ENCODE data around the gene PREB.
A peak's percentile ranks its signal among the peaks of the same experiment; 100 is the strongest.

The PREB gene

DNA sequence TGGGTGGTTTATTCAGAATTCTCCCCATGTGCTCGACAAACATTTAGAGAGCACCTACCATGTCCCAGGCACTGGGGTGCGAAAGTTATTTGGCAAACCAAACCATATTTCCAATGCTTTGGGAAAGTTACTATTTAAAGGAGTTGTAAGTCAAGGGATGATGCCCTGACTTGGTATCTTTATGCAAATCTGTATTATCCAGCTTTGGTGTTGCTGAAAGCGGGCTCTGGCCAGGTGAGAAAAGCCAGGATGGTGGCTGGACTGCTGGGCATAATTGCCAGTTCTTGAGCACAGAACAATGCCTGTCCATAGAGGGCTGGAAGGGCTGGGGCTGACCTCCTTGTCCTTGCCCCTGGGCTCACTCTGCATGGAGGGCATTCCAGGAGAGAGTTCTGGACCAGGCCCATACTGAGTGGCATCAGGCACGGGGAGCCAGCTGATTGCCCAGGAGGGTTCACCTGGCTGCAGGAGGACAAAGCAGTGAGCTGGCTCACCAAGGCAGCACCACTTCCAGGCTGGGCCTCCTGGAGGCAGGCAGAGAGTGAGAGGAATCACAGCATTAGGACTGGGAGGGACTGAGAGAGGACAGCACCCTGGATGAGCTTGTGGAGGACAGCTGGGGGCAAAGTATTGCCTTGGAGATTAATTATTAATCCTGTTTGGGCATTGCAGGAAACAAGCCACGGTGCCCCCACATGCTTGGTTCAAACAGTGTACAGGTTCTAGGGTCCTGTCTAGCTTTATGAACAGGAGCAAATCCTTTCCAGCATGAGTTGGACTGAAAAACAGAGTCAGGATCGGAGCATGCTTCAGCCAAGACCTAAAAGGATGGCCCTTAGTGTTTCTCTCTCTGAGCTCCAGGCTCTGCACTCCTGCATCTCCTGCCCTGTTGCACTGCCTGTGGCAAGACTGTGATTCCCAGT is 40.7 kb downstream of the PREB start:
- no peak for DNase-seq

DNA sequence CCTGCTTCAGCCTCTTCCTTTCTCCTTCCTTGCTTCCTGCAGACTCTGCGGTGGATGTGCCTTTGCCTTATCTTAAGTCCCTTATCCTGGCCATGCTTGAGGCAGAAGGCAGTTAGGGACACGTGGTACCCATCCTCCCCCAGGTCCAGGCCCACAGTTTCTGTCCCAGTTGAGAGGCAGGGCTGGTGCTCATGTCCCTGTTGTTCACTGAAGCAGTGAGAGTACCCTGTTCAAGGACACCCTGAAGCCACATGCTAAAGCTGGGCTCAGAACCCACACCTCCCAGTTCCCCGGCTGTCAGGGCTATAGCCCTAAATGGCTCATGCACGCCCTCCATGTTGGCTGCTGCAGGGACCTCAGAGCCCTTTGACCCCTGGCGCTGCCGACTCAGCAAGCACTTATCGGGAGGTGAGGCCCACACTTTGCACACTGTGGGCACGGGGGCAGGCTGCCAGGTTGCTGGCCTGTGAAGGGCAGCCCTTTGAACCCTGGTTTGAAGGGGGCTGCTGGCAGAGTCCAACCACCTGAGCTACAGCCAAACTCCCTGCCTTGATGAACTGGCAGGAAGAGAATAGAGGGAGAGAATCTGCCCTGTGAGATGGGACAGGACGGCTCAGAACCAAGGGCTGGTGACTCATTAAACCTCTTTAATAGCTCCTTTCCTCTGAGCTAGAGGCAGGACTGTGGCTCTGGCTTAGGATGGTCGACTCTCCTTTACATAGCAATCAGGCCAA is 41.6 kb downstream of the PREB start:
- DNase-seq = no peak

DNA sequence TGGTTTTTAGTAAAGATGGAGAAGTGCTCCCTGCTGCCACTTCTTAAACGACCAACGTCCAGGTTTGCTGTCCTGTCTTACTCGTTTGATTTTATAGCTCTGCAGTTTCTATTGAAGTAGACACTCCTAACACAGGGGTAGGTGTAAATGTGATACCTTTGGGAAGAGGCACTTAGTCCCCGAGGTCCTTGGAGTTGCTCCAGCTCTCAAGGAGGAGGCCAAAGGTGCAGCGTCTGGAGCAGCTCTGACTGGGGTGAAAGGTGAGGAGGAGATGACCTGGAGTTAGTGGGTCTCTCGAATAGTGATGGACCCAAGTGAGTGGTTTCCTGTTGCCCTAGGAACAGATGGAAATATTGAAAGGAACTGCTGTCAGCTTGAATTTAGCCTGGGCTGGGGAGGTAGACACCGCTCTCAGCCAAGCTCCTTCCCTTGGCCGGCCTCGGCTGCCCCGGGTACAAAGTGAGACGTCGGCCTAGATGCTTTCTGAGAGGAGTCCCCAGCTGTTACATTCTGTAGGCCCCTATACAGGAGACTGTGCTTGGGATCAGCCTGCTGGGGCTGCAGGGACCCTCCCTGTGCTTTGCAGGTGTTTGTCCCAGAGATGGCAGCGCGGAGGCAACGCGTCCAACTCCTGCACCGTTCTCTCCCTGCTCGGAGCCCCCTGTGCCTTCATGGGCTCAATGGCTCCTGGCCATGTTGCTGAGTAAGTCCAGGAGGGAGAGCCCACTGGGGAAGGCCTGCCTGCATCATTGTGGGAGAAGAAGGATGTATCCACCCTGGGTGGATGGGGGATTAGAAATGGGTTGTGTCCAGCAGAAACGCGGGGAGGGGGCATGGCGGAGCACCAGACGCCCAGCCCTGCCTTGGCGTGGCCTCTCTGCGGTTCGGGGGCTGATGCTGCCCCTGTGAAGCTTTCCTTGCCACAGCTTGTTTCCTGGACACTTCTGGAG is 42.4 kb downstream of the PREB start:
- DNase-seq = no peak

DNA sequence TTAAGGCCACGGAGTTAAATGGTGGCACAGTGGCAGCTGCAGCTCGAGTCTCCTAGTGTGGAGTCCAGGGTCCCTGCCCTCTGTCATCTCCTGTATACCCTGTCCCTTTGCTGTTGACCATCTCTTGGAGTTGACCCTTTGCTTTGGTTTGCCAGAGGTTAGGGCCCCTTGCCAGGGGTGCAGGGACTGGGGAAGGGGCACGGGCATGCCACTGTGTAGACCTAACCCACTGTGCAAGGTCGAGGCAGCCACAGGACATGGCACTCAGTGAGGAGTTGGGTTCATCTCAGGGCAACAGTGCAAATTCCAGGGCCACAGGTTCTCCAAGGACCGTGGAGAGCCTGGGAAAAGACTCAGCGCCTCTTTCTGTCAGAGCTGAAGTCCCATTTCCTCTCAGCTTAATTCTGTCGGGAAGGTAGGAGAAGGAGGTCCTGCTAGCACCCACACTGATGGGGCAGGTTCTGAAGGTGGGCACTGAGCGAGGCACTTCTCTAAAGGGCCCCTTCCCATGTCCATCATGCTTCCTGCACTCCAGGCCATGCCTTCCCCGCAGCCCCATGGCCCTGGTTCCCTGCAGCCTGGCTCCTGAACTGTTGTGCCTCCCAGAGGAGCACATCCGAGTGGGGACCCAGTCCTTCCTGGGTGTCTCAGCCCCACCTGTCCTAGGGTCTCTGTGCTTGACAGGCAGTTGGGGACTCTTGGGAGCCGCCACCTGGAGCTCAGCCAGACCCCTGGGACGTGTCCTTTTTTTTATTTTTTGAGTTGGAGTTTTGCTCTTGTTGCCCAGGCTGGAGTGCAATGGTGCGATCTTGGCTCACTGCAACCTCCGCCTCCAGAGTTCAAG is 45.1 kb downstream of the PREB start:
- DNase-seq = no peak

DNA sequence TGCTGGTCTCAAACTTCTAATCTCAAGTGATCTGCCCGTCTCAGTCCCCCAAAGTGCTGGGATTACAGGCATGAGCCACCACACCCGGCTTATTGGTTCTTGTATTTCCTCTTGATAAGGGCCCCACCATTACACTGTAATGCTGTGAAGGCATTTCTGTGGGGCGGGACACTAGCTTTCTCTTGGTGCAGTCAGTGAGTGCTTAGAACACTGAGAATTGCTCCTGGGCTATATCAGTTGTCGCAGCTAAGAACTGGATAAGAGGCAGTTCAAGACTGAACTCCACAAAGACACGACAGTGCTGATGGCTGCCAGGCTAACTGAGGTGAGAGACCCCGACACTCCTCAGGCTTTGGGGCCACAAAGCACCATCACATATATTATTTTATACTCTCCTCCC is 45.8 kb downstream of the PREB start:
- DNase-seq = no peak

DNA sequence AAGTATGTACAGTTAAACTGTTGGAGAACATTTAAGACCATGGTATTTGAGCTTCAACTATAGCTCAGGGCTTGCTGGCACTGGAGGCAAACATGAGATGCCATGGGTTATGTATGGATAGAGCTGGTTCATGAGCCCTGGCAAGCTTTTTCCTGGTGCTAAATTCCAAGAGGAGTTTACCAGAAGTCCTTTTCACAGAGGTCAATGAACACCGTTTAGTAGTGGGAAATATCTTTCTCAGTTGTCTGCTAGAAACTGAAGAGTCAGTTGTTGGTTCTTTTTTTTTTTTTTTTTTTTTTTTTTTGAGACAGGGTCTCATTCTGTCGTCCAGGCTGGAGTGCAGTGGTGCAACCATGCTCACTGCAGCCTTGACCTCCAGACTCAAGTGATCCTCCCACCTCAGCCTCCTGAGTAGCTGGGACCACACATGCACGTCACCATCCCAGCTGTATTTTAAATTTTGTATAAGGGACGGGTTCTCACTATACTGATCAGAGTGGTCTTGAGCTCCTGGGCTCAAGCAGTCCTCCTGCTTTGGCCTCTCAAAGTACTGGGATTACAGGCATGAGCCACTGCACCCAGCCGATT is 46.5 kb downstream of the PREB start:
- no peak for DNase-seq

DNA sequence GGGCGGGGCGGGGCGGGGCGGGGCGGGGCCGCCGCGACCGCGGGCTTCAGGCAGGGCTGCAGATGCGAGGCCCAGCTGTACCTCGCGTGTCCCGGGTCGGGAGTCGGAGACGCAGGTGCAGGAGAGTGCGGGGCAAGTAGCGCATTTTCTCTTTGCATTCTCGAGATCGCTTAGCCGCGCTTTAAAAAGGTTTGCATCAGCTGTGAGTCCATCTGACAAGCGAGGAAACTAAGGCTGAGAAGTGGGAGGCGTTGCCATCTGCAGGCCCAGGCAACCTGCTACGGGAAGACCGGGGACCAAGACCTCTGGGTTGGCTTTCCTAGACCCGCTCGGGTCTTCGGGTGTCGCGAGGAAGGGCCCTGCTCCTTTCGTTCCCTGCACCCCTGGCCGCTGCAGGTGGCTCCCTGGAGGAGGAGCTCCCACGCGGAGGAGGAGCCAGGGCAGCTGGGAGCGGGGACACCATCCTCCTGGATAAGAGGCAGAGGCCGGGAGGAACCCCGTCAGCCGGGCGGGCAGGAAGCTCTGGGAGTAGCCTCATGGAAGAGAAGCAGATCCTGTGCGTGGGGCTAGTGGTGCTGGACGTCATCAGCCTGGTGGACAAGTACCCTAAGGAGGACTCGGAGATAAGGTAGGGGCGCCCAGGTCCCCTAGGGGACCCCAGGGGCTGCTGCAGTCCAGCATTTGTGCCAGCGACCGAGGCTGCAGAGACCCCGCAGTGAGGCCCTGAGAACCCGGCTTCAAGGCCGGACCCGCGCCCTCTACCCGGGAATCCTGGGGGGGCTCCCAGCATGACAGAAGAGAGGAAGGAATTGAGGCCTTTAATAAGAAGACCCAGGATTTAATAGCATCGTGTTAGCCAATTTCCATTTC is 47.5 kb downstream of the PREB start, which contains the start of gene KHK:
KHK (plus strand) TSS at position 49 of the 870 bp plus-strand sequence; CDS start at position 537, 488 bp downstream.
- DNase-seq = peak; percentile 66

DNA sequence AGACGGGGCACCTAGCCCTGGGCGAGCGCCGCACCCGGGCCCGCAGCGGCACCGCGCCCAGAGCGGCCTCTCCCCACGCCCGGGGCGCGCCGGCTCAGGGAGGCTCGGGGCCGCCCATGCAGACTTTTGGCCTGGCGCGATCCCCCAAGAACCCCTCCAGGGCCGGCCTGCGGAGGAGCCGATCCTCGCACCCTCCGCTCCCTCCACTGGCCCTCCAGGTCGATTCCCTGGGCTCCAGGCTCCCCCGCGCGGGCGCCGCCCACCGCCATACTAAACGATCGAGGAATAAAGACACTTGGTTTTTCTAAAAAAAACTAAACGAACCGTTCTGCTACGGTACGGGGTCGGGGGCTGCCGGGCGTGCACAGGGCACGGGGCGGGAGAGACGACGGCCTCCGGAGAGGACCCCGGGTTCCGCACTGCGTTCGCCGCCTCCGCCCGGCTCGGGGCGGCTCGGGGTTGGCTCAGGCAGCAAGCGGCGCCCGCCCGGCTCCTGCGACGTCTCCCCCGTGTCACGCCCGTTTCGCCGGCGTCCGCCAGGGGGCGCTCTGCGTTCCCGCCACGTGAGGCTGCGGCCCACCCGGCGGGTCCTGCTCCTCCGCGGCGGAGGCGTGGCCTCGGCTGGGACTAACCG is 48.2 kb downstream of the PREB start:
- DNase-seq = peak; percentile 100

DNA sequence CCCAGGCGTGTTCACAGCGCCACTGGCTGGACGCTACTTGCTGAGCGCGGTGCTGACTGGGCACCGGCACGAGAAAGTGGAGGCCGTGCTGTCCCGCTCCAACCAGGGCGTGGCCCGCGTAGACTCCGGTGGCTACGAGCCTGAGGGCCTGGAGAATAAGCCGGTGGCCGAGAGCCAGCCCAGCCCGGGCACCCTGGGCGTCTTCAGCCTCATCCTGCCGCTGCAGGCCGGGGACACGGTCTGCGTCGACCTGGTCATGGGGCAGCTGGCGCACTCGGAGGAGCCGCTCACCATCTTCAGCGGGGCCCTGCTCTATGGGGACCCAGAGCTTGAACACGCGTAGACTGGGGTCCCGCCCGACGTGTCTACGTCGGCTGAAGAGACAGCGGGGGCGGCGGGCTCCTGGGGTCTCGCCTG is 48.8 kb downstream of the PREB start:
- peak; percentile 77 for DNase-seq

DNA sequence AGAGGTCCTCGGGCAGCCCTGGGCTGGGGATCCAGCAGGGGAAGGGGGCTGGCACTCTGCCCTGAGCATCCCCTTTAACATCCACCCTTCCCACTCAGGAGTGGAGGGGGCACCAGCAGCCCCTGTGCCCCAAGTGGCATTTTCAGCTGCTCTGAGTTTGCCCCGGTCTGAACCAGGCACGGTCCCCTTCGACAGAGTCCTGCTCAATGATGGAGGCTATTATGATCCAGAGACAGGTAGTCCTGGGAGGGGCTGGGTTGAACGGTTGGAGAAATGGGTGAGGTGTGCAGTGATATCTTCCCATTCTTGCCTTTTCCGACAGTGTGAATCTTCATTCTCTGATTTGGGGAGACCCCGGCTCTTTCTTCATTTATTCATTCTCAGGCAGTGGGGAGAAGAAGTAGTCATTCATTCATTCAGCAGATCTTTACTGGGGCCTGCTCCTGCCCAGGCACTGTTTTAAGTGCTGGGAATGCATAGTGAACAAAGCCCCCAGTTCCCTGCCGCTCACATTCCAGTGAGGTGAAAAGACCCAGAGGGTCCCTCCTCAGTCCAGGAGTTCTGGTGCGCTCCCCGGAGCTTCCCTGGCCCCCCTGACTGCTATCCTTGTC is 49.3 kb downstream of the PREB start:
- no peak for DNase-seq

DNA sequence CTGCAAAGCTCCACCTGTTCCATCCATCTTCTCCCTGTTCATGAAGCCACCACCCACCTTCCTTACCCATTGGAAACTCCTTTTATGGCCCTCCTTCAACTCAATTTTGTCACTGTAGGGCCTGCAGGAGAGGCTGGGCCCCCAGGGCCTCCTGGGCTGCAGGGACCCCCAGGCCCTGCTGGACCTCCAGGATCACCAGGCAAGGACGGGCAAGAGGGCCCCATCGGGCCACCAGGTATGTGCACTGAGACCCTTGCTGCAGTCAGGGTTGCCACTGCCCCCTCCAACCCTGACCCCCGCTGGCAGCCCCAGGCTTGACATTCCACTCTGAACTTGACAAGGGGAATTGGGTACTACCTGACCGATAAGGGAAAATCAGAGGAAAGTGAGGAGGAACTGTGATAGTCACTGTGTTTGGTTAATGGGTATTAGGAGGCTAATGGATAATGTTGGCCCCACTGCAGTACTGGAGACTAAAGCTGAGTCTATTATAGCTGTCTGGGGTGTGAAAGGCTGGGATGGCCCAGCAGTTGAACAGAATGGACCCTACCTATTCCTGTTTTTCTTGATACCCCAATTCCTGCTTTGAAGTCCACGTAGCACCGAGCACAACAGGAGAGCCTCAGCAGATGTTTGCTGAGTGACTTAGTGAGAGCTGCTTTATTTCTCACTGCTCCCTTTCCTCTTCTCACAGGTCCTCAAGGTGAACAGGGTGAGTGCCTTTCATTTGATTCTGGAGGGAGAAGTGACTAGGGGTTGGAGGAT is 50.0 kb downstream of the PREB start:
- no peak for DNase-seq

DNA sequence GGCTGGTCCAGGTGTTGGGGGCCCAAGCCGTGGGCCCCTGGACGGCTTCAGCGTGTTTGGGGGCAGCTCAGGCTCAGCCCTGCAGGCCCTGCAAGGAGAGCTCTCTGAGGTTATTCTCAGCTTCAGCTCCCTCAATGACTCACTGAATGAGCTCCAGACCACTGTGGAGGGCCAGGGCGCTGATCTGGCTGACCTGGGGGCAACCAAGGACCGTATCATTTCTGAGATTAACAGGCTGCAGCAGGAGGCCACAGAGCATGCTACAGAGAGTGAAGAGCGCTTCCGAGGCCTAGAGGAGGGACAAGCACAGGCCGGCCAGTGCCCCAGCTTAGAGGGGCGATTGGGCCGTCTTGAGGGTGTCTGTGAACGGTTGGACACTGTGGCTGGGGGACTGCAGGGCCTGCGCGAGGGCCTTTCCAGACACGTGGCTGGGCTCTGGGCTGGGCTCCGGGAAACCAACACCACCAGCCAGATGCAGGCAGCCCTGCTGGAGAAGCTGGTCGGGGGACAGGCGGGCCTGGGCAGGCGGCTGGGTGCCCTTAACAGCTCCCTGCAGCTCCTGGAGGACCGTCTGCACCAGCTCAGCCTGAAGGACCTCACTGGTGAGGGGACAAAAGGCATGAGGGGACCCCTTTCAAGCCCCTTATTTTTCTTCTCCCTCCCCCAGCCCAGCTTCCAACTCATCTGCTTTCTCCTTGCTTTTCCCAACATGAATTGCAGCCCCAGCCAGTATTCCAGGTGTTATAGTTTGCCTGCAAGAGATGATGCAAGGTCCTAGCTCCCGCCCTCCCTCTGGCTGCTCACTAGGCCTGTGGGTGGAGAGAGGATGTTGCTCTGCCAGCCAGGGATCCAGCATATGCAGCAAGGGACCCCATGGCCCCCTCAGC is 50.8 kb downstream of the PREB start:
- no peak for DNase-seq

DNA sequence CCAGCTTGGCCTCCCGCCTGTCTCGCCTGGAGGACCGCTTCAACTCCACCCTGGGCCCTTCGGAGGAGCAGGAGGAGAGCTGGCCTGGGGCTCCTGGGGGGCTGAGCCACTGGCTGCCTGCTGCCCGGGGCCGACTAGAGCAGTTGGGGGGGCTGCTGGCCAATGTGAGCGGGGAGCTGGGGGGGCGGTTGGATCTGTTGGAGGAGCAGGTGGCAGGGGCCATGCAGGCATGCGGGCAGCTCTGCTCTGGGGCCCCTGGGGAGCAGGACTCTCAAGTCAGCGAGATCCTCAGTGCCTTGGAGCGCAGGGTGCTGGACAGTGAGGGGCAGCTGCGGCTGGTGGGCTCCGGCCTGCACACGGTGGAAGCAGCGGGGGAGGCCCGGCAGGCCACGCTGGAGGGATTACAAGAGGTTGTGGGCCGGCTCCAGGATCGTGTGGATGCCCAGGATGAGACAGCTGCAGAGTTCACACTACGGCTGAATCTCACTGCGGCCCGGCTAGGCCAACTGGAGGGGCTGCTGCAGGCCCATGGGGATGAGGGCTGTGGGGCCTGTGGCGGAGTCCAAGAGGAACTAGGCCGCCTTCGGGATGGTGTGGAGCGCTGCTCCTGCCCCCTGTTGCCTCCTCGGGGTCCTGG is 51.5 kb downstream of the PREB start:
- no peak for DNase-seq

DNA sequence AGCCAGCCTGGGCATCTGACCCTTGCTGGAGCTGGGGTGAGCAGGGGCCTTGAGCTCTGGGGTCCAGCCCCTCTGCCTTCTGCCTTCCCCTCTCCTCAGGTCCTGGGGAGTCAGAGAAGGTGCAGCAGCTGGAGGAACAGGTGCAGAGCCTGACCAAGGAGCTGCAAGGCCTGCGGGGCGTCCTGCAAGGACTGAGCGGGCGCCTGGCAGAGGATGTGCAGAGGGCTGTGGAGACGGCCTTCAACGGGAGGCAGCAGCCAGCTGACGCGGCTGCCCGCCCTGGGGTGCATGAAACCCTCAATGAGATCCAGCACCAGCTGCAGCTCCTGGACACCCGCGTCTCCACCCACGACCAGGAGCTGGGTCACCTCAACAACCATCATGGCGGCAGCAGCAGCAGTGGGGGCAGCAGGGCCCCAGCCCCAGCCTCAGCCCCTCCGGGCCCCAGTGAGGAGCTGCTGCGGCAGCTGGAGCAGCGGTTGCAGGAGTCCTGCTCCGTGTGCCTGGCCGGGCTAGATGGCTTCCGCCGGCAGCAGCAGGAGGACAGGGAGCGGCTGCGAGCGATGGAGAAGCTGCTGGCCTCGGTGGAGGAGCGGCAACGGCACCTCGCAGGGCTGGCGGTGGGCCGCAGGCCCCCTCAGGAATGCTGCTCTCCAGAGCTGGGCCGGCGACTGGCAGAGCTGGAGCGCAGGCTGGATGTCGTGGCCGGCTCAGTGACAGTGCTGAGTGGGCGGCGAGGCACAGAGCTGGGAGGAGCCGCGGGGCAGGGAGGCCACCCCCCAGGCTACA is 52.3 kb downstream of the PREB start:
- no peak for DNase-seq
